GOT3 (cell line): ENCODE data around the gene DNAH17.

Source experiments
- DNase-seq: peaks from one replicate; lab custom pipeline; 2025; ENCODE audit warnings: mixed read lengths; lab: John Stamatoyannopoulos, UW

The DNAH17 gene

GRCh38 chr17:78390241-78391050, 186.8 kb downstream of the DNAH17 start:
- no peak for DNase-seq

- no peak for DNase-seq
Observed at GRCh38 chr17:78387977-78388941, 188.9 kb downstream of the DNAH17 start.

GRCh38 chr17:78384479-78385175, 192.6 kb downstream of the DNAH17 start:
- DNase-seq, result no peak

GRCh38 chr17:78383725-78384471, 193.3 kb downstream of the DNAH17 start:
- peak; percentile 49 for DNase-seq

- no peak for DNase-seq
Observed at GRCh38 chr17:78381601-78382232, 195.5 kb downstream of the DNAH17 start.

GRCh38 chr17:78380370-78380769, 196.8 kb downstream of the DNAH17 start:
- DNase-seq, result no peak

GRCh38 chr17:78379131-78379491, 198.1 kb downstream of the DNAH17 start:
- DNase-seq, result no peak

- DNase-seq, result peak; percentile 33
Observed at GRCh38 chr17:78378225-78379130, 198.7 kb downstream of the DNAH17 start, which contains the start of gene PGS1. Gene PGS1, plus strand, starts transcription at chr17:78378649. Its CDS starts 17 bp downstream, at chr17:78378666.

GRCh38 chr17:78377858-78378224, 199.4 kb downstream of the DNAH17 start:
- no peak for DNase-seq

GRCh38 chr17:78376161-78376560, 201.0 kb downstream of the DNAH17 start:
- DNase-seq, result no peak

GRCh38 chr17:78375401-78376151, 201.6 kb downstream of the DNAH17 start:
- DNase-seq, result no peak

- no peak for DNase-seq
Observed at GRCh38 chr17:78374631-78375274, 202.4 kb downstream of the DNAH17 start.

GRCh38 chr17:78374189-78374588, 203.0 kb downstream of the DNAH17 start:
- no peak for DNase-seq
